GM12873 (cell line): Measurements from ENCODE around the gene DPEP3.
A peak's percentile ranks its signal among the peaks of the same experiment; 100 is the strongest.

Experiments
- CTCF ChIP-seq: IDR thresholded peaks from 2 replicates; pipeline ENCODE4 v1.5.1; 2012; ENCODE audit warnings: low read depth, mild to moderate bottlenecking, moderate library complexity, low read length, control low read depth; ENCODE audit not compliant: insufficient read depth; ENCODE audit errors: missing control alignments

Gene DPEP3

GRCh38 chr16:67967183-67967957 lies 12.9 kb downstream of the DPEP3 start:
- peak; percentile 23 for TF ChIP-seq CTCF

GRCh38 chr16:67966549-67967182 lies 13.6 kb downstream of the DPEP3 start:
- no peak for TF ChIP-seq CTCF

- no peak for TF ChIP-seq CTCF
Measured at GRCh38 chr16:67965668-67966548, 14.4 kb downstream of the DPEP3 start.

GRCh38 chr16:67964477-67965131 lies 15.7 kb downstream of the DPEP3 start:
- TF ChIP-seq CTCF, result no peak

- TF ChIP-seq CTCF, result no peak
Measured at GRCh38 chr16:67963662-67964321, 16.5 kb downstream of the DPEP3 start.

- no peak for TF ChIP-seq CTCF
Measured at GRCh38 chr16:67963292-67963661, 17.0 kb downstream of the DPEP3 start.
